ENCODE measurements around the gene PRKCE. TPM values are rescaled to one million over a fixed set of nuclear protein-coding genes. Genes with fewer than 3 reads are reported as not detected.

The PRKCE gene
- total and polyA plus RNA-seq, 2 of the 8 experiments (the other 6 are each of a cell fraction or from before 2014, with no cell fraction given) = 0.54 to 2.1 TPM

DNA sequence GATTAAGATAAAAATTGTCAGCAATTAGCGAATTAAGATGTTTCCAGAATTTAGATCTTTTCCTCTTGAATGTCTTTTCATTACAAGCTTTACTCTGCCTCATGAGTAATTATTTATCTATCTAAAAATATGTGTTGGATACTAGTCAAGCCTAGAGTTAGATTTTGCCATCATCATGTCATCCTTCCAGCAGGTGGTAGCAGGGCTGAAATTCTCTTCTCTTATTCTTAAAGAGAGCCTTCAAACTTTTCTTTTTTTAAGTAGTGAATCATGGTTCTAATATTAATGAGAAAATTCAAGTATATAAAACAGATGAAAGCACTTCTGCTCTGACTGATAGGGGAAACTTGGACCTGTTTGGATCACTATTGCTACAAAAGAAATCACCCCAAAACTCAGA lies 405.1 kb downstream of the PRKCE start (continued):
- TF ChIP-seq BRCA1 (IDR thresholded peaks at IDR 0.05; ENCODE audit: low read depth, low read length) = no peak
- no peak for TF ChIP-seq SP2 (IDR thresholded peaks at IDR 0.05; ENCODE audit: low read length)
